NCI-H1048 (cell line): ENCODE results near the gene CCDC157.
A peak's percentile ranks its signal among the peaks of the same experiment; 100 is the strongest.

Experiments
- DNase-seq: peaks from one replicate; lab custom pipeline; 2025; lab: John Stamatoyannopoulos, UW

Gene CCDC157

DNA sequence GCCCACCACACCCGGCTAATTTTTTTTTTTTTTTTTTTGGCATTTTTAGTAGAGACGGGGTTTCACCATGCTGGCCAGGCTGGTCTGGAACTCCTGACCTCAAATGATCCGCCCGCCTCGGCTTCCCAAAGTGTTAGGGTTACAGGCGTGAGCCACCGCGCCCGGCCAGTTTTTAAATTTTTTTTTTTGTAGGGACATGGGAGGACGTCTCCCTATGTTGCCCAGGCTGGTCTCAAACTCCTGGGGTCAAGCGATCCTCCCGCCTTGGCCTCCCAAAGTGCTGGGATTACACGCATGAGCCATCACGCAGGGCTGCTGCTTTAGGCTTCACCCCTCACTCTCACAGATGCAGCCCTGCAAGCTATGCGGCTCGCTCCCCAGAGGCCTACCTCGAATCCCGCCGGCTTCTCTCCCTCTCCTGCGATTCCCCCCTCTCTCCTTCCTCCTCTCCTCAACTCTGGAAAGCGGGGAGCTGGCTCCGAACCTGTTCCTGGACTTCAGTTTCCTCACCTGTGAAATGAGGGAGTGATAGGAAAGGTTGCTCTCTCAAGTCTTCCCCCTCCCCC, 926 bp downstream of the CCDC157 start:
- DNase-seq: no peak

DNA sequence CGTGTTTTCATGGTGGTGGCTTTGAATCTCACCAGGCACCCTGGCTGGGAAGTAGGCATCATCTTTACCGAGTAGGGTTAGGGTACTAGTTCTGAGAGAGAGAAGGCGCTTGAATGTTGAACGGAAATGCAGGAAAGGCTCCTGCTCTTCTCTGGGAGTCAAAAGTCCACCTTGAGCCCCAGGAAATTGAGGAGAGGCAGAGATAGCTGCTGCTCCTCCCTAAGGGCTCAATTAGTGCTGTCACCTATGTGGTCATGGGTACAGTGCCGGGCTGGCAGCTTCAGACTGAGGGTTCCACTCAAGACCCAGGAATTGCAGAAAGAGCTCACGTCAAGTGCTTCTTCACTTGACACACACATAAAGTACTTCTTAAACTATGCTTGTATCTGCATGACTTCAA, 1.7 kb downstream of the CCDC157 start:
- no peak for DNase-seq

DNA sequence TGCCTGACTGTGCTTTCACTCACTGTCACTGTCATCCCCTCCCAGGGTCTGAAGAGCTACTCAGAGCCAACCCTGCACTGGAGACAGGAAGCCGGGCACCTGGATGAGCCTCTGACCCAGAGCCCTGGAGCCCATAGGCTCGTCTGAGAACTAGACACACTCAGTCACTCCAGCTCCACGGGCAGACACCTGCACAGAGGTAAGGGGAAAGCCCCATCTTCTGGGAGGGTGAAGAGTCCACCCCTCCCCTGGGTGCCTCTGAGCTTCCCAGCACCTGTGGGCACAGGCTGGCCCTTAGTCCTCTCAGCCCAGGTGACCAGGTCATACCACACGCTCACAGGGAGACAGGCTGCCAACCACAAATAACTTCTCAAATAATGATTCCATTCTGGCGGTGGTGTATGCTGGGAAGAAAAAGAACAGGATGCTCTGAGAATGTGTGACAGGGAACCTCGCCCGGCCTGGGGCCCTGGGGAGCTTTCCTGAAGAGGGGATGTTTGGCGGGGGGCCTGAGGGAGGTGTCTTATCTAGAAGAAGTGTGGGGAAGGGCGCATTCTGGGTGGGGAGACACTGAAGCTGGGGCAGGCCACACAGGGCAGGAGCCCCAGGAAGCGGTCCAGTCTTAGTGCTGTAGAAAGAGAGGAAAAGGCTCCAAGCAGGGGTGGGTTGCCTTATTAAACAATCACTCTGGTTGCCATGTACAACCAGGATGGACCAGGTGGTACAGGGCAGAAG, 5.3 kb downstream of the CCDC157 start:
- no peak for DNase-seq

DNA sequence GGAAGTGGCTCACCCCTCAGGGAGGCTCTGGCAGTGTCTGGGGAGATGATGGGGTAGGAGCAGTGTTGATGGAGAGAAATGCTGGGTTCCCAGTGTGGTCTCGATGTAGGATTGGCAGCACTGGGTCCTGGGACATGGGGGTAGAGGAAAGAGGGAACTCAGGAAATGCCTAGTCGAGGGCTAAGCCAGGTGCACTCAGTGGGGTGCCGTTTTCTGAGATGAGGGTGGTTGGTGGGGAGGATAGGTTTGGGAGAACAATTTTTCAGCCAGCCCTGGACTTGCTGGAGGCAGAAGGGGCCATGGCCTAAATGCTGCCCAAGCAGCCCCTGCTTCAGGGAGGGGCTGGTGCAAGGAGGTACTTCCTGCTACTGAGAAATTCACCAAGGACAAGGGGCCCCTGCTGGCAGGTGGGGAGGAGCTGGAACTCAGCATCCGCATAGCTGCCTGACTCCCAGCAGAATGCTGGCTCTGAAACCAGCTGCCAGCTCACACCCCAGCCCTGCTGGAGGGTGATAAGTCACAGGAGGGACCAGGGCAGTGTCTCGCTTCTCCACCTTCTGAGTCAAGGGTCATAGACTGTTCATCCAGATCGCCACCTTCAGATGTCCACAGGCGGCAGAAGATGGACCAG, 6.0 kb downstream of the CCDC157 start:
- no peak for DNase-seq

DNA sequence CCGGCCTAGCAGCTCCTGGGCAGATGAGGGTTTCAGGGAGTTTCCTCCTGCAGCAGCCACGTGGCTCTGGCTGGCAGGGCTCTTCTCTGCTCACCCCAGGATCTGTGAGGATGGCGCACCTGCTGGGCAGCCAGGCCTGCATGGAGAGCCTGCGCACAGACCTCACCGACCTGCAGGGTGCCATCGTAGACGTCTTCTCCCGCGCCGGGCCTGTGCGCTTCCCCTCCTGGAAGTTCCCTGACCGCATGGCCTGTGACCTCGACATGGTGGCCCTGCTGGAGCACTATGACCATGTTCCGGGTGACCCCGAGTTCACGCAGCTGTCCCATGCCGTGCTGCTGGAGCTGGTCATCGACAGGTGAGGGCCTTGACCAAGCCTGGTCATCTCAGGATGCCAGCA, 9.1 kb downstream of the CCDC157 start:
- no peak for DNase-seq

DNA sequence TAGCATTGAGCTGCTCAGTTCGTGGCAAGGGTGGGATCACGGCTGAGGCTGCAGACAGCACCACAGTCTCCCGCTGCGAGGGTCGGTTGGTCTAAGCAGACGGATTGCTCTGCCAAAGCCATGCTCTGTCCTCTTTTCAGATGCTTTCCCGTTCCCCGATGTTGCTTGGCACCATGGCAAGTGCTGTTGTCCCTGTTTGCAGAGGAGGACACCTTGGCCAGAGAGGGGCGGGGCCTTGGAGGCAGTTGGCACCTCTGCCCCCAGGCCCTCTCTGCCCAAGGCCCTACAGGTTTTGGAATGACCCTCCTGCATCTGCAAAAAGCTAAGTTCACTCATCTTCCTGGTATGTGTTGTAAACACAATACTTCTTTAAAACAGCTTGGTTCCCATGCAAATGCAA, 11.6 kb downstream of the CCDC157 start:
- DNase-seq: no peak

DNA sequence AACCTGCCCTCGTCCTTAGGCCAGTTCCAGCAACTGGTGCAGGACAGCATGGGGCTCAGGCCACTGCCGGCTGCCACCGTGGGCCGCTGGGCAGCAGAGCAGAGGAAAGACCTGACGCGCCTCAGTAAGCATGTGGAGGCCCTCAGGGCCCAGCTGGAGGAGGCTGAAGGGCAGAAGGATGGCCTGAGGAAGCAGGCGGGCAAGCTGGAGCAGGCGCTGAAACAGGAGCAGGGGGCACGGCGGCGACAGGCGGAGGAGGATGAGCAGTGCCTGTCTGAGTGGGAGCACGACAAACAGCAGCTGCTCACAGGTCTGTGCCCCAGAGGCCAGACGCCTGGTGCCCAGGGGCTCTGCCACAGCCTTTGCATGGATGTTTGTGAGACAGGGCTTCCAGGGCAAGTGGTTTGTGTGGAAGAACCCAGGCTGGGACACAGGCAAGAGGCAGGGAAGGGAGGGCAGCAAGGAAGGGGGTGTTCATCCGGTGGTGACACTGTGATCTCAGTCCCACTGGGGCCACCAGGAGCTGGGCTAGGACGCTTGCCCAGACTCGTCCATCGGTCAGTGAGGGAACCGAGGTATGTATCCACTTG, 13.9 kb downstream of the CCDC157 start:
- no peak for DNase-seq

DNA sequence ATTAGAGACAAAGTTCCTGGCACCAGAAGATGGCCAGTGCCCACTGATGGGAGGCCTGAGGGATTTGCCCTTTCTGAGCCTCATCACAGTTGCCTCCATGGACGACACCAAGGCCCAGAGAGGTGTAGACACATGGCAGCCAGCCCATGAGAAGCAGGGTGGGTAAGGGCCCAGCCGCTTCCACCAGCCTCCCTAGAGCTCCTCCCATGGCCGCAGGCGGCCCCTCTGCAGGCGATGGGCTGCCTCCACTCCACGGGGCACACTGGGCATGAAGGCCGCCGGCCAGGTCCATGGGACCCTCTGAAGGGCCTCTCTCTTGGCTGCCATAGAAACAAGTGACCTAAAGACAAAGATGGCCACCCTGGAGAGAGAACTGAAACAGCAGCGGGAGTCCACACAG, 14.5 kb downstream of the CCDC157 start:
- DNase-seq: no peak

DNA sequence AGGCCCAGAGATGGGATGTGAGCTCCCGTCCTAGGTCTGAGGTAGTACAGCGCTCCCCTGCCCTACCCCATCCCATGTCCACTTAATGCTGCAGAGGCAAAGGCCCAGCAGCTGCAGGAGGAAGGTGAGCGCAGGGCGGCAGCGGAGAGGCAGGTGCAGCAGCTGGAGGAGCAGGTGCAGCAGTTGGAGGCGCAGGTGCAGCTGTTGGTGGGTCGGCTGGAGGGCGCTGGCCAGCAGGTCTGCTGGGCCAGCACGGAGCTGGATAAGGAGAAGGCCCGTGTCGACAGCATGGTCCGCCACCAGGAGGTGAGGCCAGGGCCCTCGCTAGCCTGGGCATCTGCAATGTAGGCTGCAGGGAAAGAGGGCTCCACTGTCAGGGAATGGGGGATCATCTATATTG, 15.2 kb downstream of the CCDC157 start:
- DNase-seq: no peak

DNA sequence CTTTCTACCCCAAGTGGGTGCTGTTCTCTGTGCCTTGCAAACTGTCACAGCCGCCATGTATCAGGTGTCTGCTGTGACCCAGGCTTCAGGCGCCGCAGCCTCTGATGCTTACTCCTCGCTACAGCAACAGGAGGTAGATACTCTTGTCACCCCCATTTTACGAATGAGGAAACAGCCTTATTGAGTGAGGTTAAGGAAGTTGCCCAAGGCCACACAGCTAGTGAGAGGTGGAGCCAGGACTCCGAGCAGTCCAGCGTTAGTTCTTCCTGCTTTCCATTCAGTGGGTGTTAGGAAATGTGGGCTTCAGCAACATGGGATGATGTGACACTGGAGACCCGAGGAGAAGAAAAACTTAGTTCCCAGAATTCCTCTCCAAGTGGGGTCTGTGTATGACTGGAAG, 16.1 kb downstream of the CCDC157 start:
- DNase-seq: no peak

DNA sequence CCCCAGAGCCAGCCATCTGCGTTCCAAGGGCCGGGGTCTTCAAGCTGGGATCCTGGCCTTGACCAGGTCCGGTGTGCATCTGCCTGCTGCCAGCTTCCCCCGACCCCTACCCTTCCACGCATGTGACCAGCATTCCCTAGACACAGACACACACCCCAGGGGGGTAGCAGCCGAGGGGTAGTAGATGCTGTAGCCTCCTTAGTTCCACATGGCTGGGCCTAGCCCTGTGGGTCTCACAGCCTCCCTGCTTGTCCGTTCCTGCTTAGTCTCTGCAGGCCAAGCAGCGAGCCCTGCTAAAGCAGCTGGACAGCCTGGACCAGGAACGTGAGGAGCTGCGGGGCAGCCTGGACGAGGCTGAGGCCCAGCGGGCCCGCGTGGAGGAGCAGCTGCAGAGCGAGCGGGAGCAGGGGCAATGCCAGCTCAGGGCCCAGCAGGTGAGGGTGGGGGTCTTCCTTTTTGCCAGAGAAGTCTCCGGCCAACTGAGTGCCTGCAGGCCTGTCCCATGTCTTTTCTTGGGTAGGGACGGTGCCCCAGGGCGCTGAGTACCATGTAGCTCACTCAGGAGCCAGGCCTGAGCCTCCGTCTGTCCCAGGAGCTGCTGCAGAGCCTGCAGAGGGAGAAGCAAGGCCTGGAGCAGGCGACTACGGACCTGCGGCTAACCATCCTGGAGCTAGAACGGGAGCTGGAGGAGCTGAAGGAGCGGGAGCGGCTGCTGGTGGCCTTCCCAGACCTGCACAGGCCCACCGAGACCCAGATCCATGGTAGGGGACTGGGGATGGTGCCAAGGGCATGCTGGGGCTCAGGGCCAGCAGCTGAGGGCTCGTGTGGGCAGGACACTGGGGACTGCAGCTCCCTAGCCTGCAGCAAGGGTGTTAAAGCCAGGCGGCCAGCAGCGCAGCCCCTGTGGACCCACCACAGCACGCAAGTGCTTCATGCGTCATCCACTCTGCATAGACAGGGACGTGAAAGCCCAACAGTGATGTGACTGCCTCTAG, 16.8 kb downstream of the CCDC157 start:
- no peak for DNase-seq

DNA sequence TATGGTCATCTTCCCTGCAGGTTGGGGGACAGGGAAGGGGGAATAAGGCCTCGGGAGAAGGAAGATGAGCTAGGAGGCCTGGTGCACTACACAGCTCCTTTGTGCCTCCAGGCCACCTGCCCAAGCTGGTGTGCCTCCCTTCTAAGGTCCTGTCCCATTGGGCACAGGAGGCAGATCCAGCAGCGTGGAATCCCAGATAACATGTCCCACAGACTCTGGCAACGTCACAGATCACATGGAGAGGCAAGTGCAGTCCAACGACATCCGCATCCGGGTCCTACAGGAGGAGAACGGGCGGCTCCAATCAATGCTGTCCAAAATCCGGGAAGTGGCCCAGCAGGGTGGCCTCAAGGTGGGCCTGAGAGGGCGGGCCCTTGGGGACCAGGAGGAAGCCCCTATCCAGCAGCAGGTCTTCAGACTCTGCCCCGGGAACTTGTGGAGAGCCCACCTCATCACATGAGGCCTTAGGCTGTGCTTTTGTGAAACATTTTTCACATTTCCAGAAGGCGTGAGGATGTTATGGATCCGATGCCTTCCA, 18.6 kb downstream of the CCDC157 start:
- no peak for DNase-seq

DNA sequence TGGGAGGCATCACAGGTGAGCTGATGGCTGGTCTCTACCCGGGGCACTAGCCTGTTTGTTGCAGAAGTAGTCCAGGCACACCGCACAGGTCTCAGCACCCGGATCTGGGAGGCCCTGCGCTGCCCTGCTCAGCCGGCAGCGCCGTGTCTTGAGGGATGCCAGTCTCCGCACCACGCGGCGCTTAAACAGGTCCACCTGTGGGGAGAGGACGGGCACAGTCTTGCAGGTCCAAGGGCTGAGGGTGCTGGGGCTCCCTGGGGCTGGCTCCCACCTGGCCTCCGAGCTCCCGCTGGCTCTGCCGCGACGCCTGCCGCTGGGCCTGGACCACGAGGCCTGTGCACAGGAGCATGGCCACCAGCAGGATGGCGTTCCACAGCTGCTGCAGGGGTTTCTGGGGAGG, 23.2 kb downstream of the CCDC157 start:
- no peak for DNase-seq

DNA sequence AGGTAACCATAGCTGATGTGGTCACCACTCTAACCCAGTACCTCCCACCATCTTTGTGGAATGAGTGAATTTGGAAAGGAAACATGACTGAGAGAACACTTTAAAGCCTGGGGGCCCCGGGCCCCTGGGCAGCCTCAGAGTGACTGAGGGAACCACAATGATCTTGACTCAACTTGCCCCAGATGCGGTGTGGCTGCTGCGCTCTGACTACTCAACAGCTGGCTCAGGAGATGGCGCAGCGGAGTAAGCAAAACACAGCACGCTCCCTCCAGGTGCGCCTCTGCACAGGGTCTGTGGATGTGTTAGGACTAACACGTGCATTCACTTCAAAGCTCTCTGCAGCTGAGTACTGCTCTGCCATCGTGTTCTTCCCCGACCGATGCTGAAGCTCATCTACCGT, 24.5 kb downstream of the CCDC157 start:
- no peak for DNase-seq

DNA sequence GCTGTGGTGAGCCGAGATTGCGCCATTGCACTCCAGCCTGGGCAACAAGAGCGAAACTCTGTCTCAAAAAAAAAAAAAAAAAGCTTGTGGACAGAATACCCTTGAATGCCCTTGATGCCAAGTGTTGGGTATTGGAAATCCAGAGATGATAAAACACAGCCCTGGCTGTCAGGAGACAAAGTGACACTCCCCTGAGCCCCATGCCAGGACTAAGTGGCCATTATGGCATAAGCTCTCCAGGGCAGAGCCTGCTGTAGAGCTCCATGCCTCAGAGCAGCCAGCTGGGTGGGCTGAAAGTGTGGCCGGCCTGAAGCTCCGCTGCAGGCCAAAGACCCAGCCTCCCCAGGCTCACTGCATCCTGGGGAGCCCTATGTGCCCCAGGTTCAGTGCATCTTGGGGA, 25.5 kb downstream of the CCDC157 start:
- no peak for DNase-seq

DNA sequence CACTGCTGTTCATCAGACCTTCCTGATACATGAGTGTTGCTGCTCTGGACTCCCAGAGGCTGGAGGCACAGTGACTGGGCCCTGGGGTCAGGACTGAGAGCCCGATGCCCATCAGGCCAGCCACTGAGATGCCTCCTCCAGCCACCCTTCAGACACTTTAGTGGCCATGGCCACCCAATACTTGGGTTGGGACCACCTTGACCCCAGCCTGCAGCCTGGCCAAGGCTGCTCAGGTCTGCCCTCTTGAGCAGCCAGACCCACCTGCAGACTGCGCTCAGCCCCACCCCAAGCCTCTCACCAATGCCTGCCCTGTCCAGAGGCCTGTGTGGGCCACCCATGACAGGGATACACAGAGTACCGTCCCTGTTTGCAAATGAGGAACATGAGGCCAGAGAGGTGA, 26.3 kb downstream of the CCDC157 start:
- DNase-seq: no peak

DNA sequence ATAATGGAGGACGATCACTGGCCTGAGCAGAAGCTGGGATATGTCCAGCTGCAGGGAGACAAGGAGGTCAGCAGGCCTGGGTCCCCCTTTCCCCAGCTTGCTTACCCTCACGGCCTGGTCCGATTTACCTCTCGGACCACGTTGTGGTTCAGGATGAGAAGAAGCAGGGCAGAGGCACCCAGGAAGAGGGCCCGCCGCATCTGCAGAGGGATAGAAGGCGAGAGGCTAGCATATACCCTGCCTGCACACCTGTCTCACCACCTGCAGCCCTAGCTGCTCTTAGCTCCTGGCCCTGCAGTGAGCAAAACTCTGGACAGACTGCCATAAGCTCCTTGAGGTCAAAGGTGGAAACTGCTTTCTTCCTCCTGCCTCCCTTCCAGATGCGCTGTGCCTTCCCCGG, 29.1 kb downstream of the CCDC157 start:
- DNase-seq: no peak

DNA sequence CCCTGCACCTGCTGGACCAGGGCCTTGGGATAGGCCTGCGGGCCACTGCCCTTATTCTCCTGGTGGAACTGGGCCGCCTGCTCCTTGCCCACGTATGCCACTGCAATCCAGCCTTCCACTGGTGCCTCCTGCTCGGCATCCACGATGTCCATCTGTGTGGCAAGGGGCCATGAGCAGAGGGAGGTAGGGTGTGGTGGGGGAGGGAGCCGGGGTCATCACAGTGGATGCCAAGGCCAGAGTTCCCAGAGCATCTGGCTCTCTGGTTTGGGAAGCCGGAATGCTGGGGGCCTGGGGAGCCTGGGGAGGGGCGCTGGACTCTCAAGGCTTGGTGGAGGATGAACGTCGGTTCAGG, 29.8 kb downstream of the CCDC157 start:
- DNase-seq: no peak

DNA sequence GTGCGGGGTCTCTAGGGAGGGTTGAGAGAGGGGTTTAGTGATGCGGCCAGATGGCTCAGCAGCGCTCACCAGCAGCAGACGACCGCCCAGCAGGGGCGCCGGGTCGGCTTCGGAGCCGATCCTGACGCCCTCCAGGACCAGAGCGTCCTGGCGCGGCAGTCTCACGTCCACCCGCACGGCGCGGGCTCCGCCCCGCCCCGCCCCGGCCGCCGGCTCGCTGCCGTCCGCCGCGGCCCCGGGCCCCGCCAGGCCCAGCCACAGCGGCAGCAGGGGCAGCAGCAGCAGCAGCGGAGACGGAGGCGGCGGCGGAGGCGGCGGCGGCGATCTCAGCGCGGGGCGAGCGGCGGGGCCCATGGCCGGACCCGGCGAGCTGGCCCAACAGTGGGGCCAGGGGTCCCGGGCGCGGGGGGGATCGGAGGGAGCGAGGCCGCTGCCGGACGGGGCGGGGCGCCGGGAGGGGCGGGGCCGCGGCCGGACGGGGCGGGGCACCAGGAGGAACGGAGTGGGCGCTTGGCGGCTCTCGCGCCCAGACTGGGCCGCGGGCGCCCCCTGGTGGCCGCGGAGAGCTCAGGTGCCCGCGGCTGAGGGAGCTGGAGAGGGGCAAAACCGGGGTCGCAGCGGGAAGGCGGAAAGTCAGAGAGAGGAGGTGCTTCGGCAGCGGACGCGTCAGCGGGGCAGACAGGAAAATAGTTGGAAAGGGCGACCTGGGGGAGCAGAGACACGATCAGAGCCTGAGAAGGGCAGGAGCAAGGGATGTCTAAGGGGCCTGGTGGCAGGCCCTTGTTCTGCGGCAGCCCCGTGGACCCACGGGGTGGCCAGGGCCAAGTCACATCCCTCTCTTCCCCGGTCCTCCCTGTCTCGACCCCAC, 30.4 kb downstream of the CCDC157 start, which contains the start of gene RNF215:
TSS of gene RNF215 (minus strand) at position 452 of the 868 bp plus-strand sequence. CDS start at position 354, 98 bp downstream.
- peak; percentile 62 for DNase-seq

DNA sequence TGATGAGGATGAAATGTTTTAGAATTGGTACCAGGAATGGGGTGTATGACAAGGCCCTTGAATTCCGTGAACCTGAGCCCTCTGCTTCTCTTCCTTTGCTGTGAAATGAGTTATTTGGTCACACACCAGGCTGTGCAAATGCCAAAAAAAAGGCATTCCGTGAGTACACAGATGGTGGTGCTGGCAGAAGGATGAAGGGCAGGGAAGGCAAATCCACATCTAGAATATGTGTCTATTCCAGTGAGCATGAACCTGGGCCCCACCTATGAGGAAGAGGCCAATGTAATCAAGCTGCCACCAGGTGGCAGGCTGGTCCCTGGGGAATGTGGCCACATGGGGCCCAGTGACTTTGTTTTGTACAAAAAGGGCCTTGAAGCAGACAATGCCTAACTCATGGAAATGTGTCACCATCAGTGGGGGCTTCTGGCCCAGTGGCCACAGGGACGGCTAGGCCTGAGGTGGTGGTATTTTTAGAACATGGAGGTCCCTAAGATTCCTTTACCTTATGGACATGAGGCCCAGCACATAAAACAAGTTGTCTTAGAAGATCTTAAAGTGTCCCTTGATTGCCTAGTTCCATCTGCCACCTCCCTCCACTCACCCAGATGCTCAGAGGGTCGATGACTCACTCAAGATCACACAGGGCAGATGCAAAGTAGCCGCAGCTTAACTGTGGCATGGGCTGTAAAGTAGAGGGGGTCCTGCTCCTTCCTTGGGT, 34.3 kb downstream of the CCDC157 start:
- peak; percentile 27 for DNase-seq
